ENCODE measurements around the gene NKIRAS1.

GRCh38 chr3:23949784-23950183 is 33.0 kb upstream of the NKIRAS1 start:
- TF ChIP-seq CTCF (conservative IDR thresholded peaks at IDR 0.05; ENCODE audit: low read depth in 2 of 2) = no peak
- TF ChIP-seq POLR2AphosphoS5 (IDR thresholded peaks at IDR 0.05; ENCODE audit: low read depth) = no peak
- no peak for TF ChIP-seq EZH2 (IDR thresholded peaks at IDR 0.05; ENCODE audit: low read depth, unreplicated experiment)

All from GM23338 (cell line).